ENCODE measurements around the gene DUSP19. TPM values are rescaled to one million over a fixed set of nuclear protein-coding genes. Genes with fewer than 3 reads are reported as not detected.

The DUSP19 gene
- total and polyA plus RNA-seq, 2 donors (not counting 1 experiment from before 2014, with no cell fraction given) = 0.13 to 1.7 TPM

GRCh38 chr2:183126635-183127034 is 48.1 kb downstream of the DUSP19 start:
- intact Hi-C loops (cut with micrococcal nuclease) = loop anchor here (10.0 kb wide), 1 partner anchor 1232 kb away; the partner anchor contains the start of gene ITPRID2
- POLR2A ChIA-PET = no interaction called here
- CTCF ChIA-PET = interaction anchor here (0.7 kb wide), 2 partner anchors 34 to 108 kb away, joined by 6 read pairs; no protein-coding TSS in a partner anchor

GRCh38 chr2:183134016-183134415 is 55.5 kb downstream of the DUSP19 start:
- POLR2A ChIA-PET = no interaction called here
- peaks cover 10 to 19% of the 10 kb centered on the region in 2 experiments for H3K36me3 ChIP-seq (replicated peaks in 1 of 2; ENCODE audit: control extremely low read depth in 1 of 2, control insufficient read depth in 1 of 2, extremely low read depth in 1 of 2, insufficient read depth in 2 of 2, low read length in 1 of 2)
- no peaks in the 10 kb centered on the region for H3K27me3 ChIP-seq (replicated peaks in 1 of 4; ENCODE audit: control extremely low read depth in 1 of 4, control insufficient read depth in 3 of 4, insufficient read depth in 4 of 4, low read length in 3 of 4)
- H4K20me1 ChIP-seq (ENCODE audit: control insufficient read depth, insufficient read depth, low read length, poor library complexity, severe bottlenecking) = peaks cover 6% of the 10 kb centered on the region
- no peak overlapping the region for H3K4me3 ChIP-seq (ENCODE audit: control extremely low read depth in 1 of 5, extremely low read depth in 1 of 5, insufficient read depth in 1 of 5, low read depth in 2 of 5, low read length in 4 of 5)
- no peak overlapping the region for H3K9ac ChIP-seq (ENCODE audit: low read length)
- Mint-ChIP-seq H3K27ac (no peak overlapping the region), H3K4me3 (no peak overlapping the region), H3K27me3 (no peaks in the 10 kb centered on the region), H3K4me1 (peaks cover 1% of the 10 kb centered on the region), H3K9me3 (ENCODE audit: insufficient read depth) (no peaks in the 10 kb centered on the region)
- no peak overlapping the region for H3K4me2 ChIP-seq (replicated peaks; ENCODE audit: low read depth, low read length, poor library complexity, severe bottlenecking)
- no peak overlapping the region for H2AFZ ChIP-seq (ENCODE audit: insufficient read depth, low read depth, low read length, poor library complexity, severe bottlenecking)
- no peak overlapping the region for H3K27ac ChIP-seq (ENCODE audit: low read length in 2 of 2)
- CTCF ChIA-PET = no interaction called here
- no peaks in the 10 kb centered on the region for H3K4me1 ChIP-seq (ENCODE audit: control insufficient read depth in 2 of 2, insufficient read depth in 2 of 2, low read length in 2 of 2)
- no CpG with 5 or more reads among the region's 2 CpGs for WGBS (ENCODE audit: insufficient coverage)
- TF ChIP-seq CTCF (IDR thresholded peaks at IDR 0.05) (no peak), EZH2 (IDR thresholded peaks at IDR 0.05; ENCODE audit: borderline replicate concordance, insufficient read depth, low read depth, low read length, poor library complexity, severe bottlenecking) (no peak)
- ATAC-seq (ENCODE audit: low read depth) (no peak), DNase-seq (no peak)
- peaks cover 27% of the 10 kb centered on the region for H3K79me2 ChIP-seq (ENCODE audit: control insufficient read depth, insufficient read depth, low read length)
- intact Hi-C loops (cut with micrococcal nuclease) = no loop called here
- H3K9me3 ChIP-seq (ENCODE audit: control extremely low read depth in 1 of 3, control insufficient read depth in 2 of 3, insufficient read depth in 1 of 3, low read length in 2 of 3) = no peaks in the 10 kb centered on the region

More at GRCh38 chr2:183126635-183127034, 48.1 kb downstream of the DUSP19 start:
- no CpG with 5 or more reads among the region's 2 CpGs for WGBS (ENCODE audit: insufficient coverage)
- H3K4me3 ChIP-seq (ENCODE audit: control extremely low read depth in 1 of 5, extremely low read depth in 1 of 5, insufficient read depth in 1 of 5, low read depth in 2 of 5, low read length in 4 of 5) = no peak overlapping the region
- peaks cover 57% of the 10 kb centered on the region for H3K79me2 ChIP-seq (ENCODE audit: control insufficient read depth, insufficient read depth, low read length)
- no peak overlapping the region for H3K27ac Mint-ChIP-seq
- H3K4me1 ChIP-seq (ENCODE audit: control insufficient read depth in 2 of 2, insufficient read depth in 2 of 2, low read length in 2 of 2) = peaks cover 3 to 15% of the 10 kb centered on the region in 2 donors
- no peaks in the 10 kb centered on the region for H3K9me3 Mint-ChIP-seq (ENCODE audit: insufficient read depth)
- H3K27ac ChIP-seq (ENCODE audit: low read length in 2 of 2) = no peak overlapping the region
- no peak overlapping the region for H2AFZ ChIP-seq (ENCODE audit: insufficient read depth, low read depth, low read length, poor library complexity, severe bottlenecking)
- peaks cover 5% of the 10 kb centered on the region in 2 experiments for H3K36me3 ChIP-seq (replicated peaks in 1 of 2; ENCODE audit: control extremely low read depth in 1 of 2, control insufficient read depth in 1 of 2, extremely low read depth in 1 of 2, insufficient read depth in 2 of 2, low read length in 1 of 2)
- peaks cover 6% of the 10 kb centered on the region for H4K20me1 ChIP-seq (ENCODE audit: control insufficient read depth, insufficient read depth, low read length, poor library complexity, severe bottlenecking)
- TF ChIP-seq CTCF (IDR thresholded peaks at IDR 0.05) = no peak
- TF ChIP-seq EZH2 (IDR thresholded peaks at IDR 0.05; ENCODE audit: borderline replicate concordance, insufficient read depth, low read depth, low read length, poor library complexity, severe bottlenecking) = no peak
- DNase-seq = no peak
- H3K4me3 Mint-ChIP-seq = no peak overlapping the region
- ATAC-seq (ENCODE audit: low read depth) = no peak
- H3K9me3 ChIP-seq (ENCODE audit: control extremely low read depth in 1 of 3, control insufficient read depth in 2 of 3, insufficient read depth in 1 of 3, low read length in 2 of 3) = no peaks in the 10 kb centered on the region
- H3K27me3 Mint-ChIP-seq = peaks cover 3% of the 10 kb centered on the region
- H3K9ac ChIP-seq (ENCODE audit: low read length) = no peak overlapping the region
- peaks cover 22% of the 10 kb centered on the region for H3K4me1 Mint-ChIP-seq
- no peak overlapping the region for H3K4me2 ChIP-seq (replicated peaks; ENCODE audit: low read depth, low read length, poor library complexity, severe bottlenecking)
- no peaks in the 10 kb centered on the region for H3K27me3 ChIP-seq (replicated peaks in 1 of 4; ENCODE audit: control extremely low read depth in 1 of 4, control insufficient read depth in 3 of 4, insufficient read depth in 4 of 4, low read length in 3 of 4)

Data from B cell (primary cell).